Astrocyte of the cerebellum (primary cell): Measurements from ENCODE around the gene ST3GAL2.
"Not testable (repeated sequence)": the region's sequence is repeated elsewhere in the genome, so short reads cannot be mapped to it uniquely, and the experiment has no call there.

ENCODE experiments used
- DNase-seq: peaks from one replicate; pipeline ENCODE4 v3.0.0-alpha.2; 2011; ENCODE audit warnings: low read depth
- H3K4me3 ChIP-seq: 2 replicates; pipeline ENCODE4 v1.5.1; 2011; ENCODE audit warnings: mild to moderate bottlenecking, low read depth, low read length, moderate library complexity
- in situ Hi-C: cut with HindIII; loops from 2 replicates; pipeline ENCODE4 v1.10.0; 2017; ENCODE audit warnings: low sequenced_read_pairs
- TF ChIP-seq, protein P1 (sequence below): IDR thresholded peaks from 2 replicates; pipeline ENCODE4 v1.5.1; 2012; ENCODE audit warnings: low read length, low read depth, moderate library complexity, mild to moderate bottlenecking; ENCODE audit errors: missing control alignments

The ST3GAL2 gene

DNA sequence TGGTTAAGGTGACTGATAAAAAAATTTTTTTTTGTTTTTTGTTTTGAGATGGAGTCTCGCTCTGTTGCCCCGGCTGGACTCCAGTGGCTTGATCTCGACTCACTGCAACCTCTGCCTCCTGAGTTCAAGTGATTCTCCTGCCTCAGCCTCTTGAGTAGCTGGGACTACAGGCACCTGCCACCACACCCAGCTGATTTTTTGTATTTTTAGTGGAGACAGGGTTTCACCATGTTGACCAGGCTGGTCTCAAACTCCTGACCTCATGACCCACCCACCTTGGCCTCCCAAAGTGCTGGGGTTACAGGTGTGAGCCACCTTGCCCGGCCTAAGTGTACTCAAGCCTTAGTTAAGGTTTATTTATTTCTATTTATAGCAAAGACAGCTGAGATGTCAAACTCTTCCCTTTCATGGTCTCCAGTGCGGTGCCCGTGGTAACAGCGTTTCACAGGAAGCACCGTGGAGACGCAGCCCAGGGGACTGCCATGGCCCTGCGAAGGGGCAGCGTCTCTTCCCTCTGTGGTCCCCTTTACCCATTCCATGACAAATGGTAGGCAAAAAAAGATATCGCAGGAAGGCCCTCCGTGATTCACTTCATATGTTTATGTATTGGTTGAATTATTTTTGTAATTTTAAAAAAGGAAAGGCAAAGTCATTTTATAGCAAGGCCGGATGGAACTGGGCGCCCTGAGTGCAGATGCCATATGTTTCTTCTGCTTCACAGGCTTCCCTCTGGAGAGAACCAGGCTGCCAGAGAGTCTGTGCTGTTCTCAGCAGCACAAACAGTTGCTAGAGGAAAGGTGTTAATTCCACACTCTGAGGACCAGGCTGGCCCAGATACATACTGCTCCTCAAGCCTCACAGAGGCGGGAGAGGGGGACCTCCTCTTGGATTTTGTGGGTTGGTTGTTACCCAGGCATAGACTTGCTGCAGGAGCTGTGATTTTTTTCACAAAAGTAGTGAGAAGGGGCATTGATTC is 63.0 kb downstream of the ST3GAL2 start:
- no peak overlapping the region for H3K4me3 ChIP-seq
- DNase-seq = no peak
- in situ Hi-C loops = no loop called here
- TF ChIP-seq, protein P1, sequence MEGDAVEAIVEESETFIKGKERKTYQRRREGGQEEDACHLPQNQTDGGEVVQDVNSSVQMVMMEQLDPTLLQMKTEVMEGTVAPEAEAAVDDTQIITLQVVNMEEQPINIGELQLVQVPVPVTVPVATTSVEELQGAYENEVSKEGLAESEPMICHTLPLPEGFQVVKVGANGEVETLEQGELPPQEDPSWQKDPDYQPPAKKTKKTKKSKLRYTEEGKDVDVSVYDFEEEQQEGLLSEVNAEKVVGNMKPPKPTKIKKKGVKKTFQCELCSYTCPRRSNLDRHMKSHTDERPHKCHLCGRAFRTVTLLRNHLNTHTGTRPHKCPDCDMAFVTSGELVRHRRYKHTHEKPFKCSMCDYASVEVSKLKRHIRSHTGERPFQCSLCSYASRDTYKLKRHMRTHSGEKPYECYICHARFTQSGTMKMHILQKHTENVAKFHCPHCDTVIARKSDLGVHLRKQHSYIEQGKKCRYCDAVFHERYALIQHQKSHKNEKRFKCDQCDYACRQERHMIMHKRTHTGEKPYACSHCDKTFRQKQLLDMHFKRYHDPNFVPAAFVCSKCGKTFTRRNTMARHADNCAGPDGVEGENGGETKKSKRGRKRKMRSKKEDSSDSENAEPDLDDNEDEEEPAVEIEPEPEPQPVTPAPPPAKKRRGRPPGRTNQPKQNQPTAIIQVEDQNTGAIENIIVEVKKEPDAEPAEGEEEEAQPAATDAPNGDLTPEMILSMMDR = no peak

DNA sequence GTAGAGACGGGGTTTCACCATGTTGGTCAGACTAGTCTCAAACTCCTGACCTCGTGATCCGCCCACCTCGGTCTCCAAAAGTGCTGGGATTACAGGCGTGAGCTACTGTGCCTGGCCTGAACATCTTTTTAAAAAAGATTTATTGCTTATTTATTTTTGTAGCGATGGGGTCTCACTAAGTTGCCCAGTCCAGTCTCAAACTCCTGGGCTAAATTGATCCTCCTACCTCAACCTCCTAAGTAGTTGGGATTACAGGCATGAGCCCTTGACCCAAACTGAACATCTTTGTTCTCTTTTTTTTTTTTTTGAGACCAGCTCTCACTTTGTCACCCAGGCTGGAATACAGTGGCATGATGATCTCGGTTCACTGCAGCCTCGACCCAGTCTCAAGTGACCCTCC is 64.7 kb downstream of the ST3GAL2 start:
- H3K4me3 ChIP-seq = no peak overlapping the region

DNA sequence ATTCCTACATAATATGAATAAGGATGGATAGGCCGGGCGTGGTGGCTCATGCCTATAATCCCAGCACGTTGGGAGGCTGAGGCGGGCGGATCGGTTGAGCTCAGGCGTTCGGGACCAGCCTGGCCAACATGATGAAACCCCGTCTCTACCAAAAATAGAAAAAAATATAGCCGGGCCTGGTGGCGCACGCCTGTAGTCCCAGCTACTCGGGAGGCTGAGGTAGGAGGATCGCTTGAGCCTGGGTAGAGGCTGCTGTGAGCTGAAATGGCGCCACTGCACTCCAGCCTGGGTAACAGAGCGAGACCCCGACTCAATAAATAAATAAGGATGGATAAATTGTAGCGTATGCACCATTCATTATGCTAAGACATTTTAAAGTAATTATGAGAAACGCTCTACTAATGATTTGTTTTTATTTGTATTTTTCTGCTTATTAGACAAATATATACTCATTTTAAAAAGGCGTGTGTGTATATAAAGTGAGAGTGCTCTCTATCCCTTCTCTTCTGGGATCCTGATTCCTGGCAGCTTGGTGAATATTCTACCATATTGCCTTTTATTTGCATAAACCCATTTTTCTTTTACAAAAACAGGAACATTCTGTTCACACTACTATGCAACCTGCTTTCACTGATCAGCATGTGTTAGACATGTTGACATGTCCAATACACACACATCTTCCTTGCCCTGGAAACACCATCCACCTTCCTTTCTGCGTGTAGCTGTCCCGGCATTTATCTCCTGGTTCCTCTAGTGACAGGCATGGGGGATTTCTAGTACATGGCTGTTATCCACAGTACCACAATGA is 65.8 kb downstream of the ST3GAL2 start:
- in situ Hi-C loops = no loop called here

More for the DNA sequence above, 64.7 kb downstream of the ST3GAL2 start:
- TF ChIP-seq, protein P1 = no peak
- in situ Hi-C loops = no loop called here
- no peak for DNase-seq

DNA sequence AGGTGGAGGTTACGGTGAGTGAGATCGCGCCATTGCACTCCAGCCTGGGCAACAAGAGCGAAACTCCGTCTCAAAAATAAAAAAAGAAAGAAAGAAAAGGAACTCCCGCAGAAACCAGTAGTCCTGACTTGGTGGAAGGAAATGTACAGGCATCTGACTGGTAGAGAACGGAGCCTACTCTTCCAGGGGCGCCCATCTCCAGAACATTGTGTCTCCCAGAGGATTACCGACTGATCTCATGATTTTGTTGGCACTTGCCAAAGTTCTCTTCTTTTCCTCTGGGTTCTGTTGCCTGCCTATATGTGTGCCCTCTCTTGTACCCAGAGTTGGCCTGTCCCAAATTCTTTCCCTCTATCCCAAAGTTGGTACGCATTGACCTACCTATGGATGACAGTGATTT is 68.0 kb downstream of the ST3GAL2 start:
- DNase-seq = no peak
- TF ChIP-seq, protein P1 = no peak
- in situ Hi-C loops = no loop called here
- no peak overlapping the region for H3K4me3 ChIP-seq

More for the DNA sequence above, 65.8 kb downstream of the ST3GAL2 start:
- no peak overlapping the region for H3K4me3 ChIP-seq
- TF ChIP-seq, protein P1 = no peak
- no peak for DNase-seq

DNA sequence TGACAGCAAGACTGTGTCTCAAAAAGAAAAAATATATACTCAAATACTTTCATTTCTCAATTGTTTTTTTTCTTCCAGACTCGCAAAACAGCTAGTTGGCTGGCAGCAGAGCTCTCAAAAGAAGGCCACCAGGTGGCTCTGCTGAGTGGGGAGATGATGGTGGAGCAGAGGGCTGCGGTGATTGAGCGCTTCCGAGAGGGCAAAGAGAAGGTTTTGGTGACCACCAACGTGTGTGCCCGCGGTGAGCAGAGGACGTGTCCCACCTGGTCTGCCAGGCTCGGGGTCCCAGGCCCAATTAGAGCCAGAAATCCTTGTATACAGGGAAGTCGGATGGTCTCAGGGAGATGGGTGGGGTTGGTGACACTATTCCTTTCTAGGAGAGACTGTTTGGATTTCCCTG is 68.8 kb downstream of the ST3GAL2 start:
- DNase-seq, in situ Hi-C loops, H3K4me3 ChIP-seq: not testable (repeated sequence)
- TF ChIP-seq, protein P1 = peak; percentile 67

DNA sequence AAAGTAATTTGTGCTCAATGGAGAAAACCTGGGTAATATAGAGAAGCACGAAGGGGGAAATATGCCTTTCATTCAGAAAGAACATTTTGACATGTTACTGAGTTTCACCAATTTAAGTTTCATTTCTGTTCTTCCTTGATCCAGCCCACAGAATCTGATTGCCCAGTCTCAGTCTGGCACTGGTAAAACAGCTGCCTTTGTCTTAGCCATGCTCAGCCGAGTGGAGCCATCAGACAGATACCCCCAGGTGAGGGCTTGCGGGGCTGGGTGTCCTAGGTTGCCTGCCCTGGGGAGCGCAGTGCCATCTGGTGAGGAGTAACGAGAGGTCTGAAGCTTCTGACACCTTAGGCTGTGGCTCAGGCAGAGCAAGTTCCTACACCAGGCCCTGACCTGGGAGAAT is 74.5 kb downstream of the ST3GAL2 start:
- TF ChIP-seq, protein P1 = no peak
- in situ Hi-C loops = loop anchor here (10.0 kb wide), 2 partner anchors 50 to 170 kb away; no protein-coding TSS in a partner anchor
- H3K4me3 ChIP-seq = no peak overlapping the region
- no peak for DNase-seq
